C4-2B (cell line): ENCODE data around the gene ADD2.

ENCODE experiments used
- H3K27ac ChIP-seq: fragments of 450-650 bp; 2 replicates; pipeline ENCODE4 v1.5.1; 2017
- ZFX ChIP-seq: fragments of 450-650 bp; IDR thresholded peaks from 2 replicates; pipeline ENCODE4 v1.6.1; 2017
- TF ChIP-seq, protein P1 (sequence below): fragments of 450-650 bp; conservative IDR thresholded peaks from 2 replicates; pipeline ENCODE4 v1.5.1; 2017; ENCODE audit warnings: mild to moderate bottlenecking

Gene ADD2, protein sequence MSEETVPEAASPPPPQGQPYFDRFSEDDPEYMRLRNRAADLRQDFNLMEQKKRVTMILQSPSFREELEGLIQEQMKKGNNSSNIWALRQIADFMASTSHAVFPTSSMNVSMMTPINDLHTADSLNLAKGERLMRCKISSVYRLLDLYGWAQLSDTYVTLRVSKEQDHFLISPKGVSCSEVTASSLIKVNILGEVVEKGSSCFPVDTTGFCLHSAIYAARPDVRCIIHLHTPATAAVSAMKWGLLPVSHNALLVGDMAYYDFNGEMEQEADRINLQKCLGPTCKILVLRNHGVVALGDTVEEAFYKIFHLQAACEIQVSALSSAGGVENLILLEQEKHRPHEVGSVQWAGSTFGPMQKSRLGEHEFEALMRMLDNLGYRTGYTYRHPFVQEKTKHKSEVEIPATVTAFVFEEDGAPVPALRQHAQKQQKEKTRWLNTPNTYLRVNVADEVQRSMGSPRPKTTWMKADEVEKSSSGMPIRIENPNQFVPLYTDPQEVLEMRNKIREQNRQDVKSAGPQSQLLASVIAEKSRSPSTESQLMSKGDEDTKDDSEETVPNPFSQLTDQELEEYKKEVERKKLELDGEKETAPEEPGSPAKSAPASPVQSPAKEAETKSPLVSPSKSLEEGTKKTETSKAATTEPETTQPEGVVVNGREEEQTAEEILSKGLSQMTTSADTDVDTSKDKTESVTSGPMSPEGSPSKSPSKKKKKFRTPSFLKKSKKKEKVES

DNA sequence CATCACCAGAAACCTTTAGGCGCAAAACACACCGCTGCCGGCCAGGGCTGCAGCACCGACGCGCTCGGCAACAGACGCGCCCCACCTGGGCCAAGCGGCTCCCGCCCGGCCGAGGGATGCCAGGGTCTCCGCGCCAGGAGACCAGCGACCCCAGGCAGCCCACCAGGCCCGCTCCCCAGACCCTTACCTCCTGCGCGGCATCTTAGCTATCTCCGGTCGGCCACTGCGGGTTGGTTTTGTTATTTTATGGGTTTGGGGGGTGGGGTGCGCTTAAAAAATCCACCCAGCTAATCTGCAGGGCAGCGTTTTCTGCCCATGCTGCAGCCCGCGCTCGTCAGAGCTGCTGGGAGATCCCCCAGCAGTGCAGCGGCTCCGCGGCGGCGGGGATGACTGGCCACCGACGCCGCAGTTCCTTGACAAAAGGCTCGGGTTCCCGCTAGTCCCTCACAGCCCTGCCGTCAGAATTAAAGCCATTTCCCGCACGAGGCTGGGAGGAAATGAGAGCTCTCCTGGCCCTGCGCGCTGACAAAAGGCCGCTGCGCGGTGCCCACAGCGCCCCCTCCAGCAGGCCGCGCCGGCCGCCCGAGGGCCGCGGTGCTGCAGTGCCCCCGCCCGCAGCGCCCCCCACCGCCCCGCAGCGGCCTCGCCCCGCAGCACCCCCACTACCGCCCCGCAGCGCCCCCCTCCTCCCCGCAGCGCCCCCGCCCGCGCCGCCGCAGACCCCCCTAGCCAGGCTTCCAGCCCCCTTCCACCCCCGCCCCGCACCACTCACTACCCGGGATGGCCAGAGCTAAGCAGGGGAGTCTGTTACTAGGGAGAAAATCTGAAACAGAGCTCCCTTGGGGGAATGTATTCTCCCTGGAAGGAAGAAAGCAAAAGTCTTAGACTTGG is at the start of gene ADD2:
Gene ADD2, minus strand, starts transcription at position 502 of the 891 bp plus-strand sequence. CDS start 61,792 bp downstream, outside the sequence.
- no peak within 1 kb of the TSS for H3K27ac ChIP-seq
- TF ChIP-seq, protein P1, sequence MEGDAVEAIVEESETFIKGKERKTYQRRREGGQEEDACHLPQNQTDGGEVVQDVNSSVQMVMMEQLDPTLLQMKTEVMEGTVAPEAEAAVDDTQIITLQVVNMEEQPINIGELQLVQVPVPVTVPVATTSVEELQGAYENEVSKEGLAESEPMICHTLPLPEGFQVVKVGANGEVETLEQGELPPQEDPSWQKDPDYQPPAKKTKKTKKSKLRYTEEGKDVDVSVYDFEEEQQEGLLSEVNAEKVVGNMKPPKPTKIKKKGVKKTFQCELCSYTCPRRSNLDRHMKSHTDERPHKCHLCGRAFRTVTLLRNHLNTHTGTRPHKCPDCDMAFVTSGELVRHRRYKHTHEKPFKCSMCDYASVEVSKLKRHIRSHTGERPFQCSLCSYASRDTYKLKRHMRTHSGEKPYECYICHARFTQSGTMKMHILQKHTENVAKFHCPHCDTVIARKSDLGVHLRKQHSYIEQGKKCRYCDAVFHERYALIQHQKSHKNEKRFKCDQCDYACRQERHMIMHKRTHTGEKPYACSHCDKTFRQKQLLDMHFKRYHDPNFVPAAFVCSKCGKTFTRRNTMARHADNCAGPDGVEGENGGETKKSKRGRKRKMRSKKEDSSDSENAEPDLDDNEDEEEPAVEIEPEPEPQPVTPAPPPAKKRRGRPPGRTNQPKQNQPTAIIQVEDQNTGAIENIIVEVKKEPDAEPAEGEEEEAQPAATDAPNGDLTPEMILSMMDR, result no peak
- no peak for TF ChIP-seq ZFX

DNA sequence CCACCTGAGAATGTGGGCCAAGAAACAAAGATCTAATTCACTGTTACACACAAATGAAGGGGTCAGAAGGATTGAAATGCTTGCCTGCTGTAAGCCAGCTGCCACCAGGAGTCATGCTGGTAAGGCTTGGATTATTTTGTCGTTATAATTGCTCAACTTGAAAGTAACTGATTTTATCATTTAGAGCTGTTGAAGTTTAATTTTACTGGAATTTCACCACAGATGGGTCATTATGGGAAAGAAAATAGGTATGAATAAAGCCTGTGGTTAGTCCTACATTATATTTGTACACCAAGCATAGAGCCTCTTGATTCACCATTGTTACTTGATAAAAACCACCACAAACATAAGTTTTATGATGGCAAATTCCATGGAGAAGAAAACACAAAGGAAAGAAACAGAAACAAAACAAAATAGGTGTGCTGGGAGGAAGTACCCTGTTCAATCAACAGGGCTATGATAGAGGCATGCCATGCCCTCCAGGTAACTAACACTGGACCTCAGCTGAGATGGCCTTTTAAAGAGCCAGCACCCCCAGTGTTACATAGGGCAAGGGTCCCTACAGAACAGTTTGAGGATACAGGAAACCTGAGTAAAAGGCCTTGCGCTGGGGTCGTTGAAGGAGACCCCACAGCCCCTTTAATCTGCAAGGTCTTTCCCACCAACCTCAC is 49.4 kb upstream of the ADD2 start:
- TF ChIP-seq, protein P1, result no peak
- TF ChIP-seq ZFX, result no peak

DNA sequence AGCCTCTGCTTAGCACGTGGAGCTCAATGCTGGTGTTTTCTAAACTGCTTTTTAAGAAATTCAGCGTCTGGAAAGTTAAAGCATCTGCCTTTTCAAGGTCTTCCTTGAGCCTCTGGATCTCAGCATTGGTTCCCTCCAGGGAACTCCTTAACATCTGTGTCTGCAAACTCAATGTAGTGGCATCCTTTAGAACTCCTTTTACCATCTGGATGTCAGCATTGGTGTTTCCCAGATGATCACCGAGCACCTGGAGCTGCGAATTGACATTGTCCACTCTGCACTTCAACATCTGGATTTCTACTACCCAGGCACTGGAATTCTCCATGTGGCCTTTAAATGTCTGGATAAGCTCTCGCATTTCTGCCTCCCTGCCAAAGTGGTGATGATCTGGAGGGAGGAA is 48.7 kb upstream of the ADD2 start:
- TF ChIP-seq ZFX, result no peak
- TF ChIP-seq, protein P1, result no peak
- no peak overlapping the region for H3K27ac ChIP-seq

More for the DNA sequence above, 49.4 kb upstream of the ADD2 start:
- H3K27ac ChIP-seq, result no peak overlapping the region

DNA sequence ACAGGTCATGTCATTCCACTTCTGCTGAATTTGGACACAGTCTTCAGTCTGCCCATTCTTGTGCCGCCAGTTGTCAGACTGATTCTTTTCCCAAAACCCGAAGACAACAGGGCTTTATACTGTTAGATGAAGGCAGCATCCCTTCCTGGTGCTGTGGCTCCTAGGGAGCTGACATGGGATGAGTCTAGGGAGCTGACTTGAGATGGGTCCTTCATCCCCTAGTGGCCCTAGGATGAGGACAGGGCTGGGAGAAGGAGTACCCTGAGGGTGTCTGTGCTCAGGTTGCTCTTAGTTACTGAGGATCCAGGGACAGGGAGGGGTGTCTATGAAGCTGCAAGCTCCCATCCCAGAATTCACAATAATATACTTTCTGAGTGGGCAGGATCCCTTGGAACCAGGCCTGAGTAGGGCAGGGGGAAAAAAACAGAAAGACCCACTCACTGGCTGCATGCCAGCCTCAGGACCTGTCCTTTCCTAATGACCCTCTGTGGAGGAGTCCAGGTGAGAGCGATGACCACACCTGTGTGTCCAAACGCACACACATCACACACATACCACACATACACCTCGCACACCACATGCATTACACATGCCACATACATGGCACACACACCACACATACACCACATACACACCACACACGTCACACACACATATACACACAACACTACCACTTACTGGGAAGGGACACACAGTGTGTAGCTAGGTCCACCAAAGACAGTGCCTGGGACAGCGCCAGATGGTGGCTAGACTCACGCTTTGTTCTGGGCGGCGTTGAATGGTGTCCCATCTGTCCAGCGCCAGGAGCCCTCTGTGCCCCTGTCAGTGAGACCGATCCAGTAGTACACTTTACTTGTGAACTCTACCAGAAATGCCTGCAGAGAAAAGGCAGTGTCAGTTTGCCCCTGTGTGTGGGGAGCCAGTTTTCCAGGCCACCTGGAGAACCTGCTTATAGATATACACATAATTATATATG is 41.3 kb upstream of the ADD2 start:
- H3K27ac ChIP-seq, result no peak overlapping the region
- TF ChIP-seq, protein P1, result no peak
- TF ChIP-seq ZFX, result no peak

DNA sequence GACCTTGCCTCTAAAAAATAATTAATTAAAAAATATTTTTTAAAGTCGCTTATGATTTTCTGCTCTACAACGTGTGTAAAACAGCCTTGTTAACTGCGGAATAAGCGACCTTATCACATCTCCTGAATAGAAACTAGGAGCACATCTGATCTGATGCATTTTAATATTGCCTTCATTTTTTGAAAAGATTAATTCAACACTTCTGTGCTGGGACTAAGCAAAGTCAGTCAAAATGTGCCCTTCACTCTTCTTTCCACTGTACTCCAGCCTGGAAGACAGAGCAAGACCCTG is 39.8 kb upstream of the ADD2 start:
- H3K27ac ChIP-seq, result no peak overlapping the region
- TF ChIP-seq ZFX, result no peak
- TF ChIP-seq, protein P1, result no peak

DNA sequence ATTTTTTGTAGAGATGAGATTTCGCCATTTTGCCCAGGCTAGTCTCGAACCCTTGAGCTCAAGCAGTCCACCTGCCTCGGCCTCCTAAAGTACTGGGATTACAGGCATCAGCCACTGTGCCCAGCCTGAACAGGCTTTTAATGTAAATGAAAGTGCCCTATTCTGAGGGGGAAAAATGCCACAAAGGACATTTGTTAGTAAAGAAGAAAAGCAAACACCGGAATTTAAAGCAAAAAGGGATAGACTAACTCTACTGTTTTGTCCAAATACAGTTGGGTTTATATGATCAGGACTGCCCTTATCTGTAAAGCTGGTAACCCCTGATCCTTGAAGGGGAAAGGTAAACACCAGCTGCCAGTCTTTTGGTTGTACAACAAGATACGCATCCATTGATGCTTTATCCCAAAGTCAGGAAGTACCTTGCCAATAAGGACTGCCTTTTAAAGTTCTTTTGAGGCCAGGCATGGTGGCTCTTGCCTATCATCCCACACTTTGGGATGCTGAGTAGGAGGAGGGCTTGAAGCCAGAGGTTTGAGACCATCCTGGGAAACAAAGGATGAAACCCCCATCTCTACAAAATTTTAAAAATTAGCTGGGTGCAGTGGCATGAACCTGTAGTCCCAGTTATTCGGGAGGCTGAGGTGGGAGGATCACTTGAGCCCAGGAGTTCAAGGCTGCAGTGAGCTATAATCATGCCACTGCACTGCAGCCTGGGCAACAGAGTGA is 39.3 kb upstream of the ADD2 start:
- TF ChIP-seq, protein P1, result no peak
- no peak for TF ChIP-seq ZFX

More for the DNA sequence above, 39.3 kb upstream of the ADD2 start:
- H3K27ac ChIP-seq, result no peak overlapping the region
